ENCODE data around the gene TBX4.

DNA sequence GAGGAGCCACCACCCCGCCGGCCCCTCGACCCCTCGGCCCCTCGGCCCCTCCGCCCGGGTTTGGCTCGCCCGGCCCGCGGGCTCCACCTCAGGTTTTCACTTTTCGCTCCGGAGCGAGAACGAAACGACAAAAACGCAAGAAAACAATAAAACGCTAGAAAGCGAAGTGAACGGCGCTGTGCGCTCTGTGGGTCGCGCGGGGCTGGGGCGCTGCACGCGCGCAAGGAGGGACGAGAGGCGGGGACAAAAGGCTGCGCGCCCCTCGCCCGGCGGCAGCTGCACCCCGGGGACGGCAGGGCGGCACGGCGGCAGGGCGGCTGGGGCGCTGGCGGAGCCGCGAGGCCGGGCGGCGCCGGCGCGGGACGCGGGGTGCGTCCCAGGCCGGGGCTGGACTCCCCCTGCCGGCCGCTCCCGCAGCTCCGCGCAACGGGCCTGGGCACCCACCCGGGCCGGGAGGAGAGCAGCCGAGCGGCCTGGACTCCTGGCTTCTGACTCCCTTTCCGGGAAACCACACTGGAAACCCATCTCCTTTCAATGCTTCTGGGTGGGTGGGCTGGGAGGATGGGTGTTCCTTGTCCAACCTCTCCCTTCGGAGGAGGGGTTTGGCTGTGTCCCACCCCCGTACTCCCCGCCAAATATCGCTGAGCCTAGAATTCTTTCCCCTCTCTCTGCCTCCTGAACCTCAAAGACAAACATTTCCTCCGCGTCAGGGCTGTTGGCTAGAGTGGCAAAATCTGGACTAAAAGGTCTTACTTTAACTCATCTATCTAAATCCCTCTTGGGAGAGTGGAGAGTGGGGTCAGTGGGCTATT is 42.7 kb upstream of the TBX4 start:
- TF ChIP-seq HDGF (IDR thresholded peaks at IDR 0.05; ENCODE audit: borderline replicate concordance) (no peak), BHLHE40 (IDR thresholded peaks at IDR 0.05; ENCODE audit: borderline replicate concordance) (no peak), FOXM1 (IDR thresholded peaks at IDR 0.05; ENCODE audit: borderline replicate concordance) (no peak), ELF4 (IDR thresholded peaks at IDR 0.05) (no peak), FOXK2 (IDR thresholded peaks at IDR 0.05) (no peak), SUZ12 (IDR thresholded peaks at IDR 0.05) (no peak), L3MBTL2 (conservative IDR thresholded peaks at IDR 0.05) (no peak), ZNF384 (IDR thresholded peaks at IDR 0.05) (no peak), ARNT (IDR thresholded peaks at IDR 0.05) (no peak), SP1 (IDR thresholded peaks at IDR 0.05) (no peak), FOXA1 (IDR thresholded peaks at IDR 0.05) (no peak), CTBP1 (IDR thresholded peaks at IDR 0.05; ENCODE audit: borderline replicate concordance) (no peak)
- TF ChIP-seq, protein P1, sequence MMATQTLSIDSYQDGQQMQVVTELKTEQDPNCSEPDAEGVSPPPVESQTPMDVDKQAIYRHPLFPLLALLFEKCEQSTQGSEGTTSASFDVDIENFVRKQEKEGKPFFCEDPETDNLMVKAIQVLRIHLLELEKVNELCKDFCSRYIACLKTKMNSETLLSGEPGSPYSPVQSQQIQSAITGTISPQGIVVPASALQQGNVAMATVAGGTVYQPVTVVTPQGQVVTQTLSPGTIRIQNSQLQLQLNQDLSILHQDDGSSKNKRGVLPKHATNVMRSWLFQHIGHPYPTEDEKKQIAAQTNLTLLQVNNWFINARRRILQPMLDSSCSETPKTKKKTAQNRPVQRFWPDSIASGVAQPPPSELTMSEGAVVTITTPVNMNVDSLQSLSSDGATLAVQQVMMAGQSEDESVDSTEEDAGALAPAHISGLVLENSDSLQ (IDR thresholded peaks at IDR 0.05): no peak
